HG02973 (cell line): Measurements from ENCODE around the gene OGFOD2.

Experiments used
- ATAC-seq: cut with Tn5 transposase; IDR thresholded peaks from one replicate; pipeline ENCODE4 v1.9.1; 2021; ENCODE audit warnings: moderate library complexity; ENCODE audit not compliant: unreplicated experiment

OGFOD2 gene

DNA sequence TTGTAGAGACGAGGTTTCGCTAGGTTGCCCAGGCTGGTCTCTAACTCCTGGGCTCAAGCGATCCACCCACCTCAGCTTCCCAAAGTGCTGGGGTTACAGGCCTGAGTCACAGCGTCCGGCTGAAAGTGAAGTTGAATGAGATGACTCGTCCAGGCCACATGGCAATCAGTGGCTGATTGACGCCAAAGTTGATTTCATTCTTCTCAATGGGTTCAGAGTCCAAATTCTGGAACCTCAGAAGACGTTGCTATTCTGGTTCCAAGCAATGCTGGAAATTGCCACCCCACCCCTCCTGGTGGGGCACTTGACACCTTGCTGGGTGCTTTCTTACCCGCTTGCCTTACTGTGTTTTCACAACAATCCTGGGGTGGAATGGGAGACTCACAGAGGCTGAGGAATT is 23.6 kb upstream of the OGFOD2 start:
- ATAC-seq, result no peak

- no peak for ATAC-seq
These were observed 22.8 kb upstream of the OGFOD2 start for GRCh38 chr12:122951979-122952892.

- ATAC-seq, result no peak
These were observed 19.9 kb upstream of the OGFOD2 start for GRCh38 chr12:122955156-122955555.

GRCh38 chr12:122956035-122956434 is 19.0 kb upstream of the OGFOD2 start:
- no peak for ATAC-seq

DNA sequence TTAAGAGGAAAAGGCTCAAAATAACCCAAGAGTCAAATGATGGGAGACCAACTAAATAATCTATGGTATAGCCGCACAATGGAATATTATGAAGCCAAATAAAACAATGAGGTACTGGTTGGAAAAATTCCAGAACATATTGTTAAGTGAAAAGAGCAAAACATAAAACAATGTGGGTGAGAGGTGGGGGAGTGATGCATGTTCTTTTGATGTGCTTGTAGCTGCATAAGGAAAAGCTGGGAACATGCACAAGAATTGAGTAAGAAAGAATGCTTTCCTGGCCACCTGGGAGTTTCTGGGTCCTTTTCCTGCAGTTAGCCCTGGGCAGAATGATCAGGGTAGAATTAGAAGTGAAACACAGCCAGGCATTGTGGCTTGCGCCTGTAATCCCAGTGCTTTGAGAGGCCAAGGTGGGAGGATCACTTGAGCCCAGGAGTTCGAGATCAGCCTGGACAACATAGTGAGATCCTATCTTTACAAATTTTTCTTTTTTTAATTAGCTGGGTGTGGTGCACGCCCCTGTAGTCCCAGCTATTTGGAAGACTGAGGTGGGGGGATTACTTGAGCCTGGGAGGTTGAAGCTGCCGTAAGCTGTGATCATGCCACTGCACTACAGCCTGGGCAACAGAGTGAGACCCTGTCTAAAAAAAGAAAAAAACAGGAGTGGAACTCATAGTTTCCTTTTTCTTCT is 16.7 kb upstream of the OGFOD2 start:
- ATAC-seq, result no peak

DNA sequence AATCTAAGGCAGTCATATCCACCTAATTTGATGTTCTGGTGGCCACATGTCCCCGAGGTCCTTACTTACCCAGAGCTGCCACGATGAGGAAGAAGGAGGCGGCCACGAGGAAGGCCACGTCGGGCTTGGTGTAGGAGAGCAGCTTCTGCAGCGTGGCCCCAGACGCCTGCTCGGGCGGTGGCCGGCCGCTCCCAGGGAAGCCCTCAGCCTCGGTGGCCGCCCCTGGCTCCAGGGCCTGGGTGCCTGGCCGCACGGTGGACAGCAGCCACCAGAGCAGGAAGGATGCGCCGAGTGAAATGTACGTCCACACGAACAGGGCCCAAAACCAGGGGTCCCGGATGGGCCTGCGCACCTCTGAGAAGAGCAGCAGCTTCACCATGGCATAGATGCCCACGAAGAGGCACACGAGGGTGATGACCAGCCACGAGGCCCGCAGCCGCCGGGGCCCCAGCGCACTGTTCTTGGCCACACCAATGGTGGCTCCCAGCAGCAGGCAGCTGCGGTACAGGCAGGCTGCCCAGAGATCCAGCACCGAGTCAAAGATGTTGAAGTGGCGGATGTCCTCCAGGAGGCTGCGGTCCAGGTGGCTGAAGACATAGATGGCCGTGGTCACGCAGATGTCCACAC is 15.4 kb upstream of the OGFOD2 start:
- no peak for ATAC-seq

DNA sequence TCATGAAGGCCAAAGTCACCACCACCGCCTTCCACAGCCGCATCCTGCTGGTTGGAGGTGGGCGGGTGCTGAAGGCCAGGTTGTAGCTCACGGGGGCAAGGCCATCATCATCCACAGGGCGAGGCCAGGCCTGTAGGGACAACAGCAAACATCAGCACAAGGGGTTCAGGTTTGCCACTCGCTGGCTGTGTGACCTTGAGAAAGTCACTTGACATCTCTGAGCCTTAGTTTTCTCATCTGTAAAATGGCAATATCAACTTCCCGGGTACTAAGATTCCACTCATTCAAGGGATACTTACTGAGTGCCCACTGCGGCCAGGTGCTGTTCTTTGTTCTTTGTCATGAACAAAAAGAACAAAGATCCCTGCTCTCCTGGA is 14.9 kb upstream of the OGFOD2 start:
- no peak for ATAC-seq

GRCh38 chr12:122961531-122962329 is 13.3 kb upstream of the OGFOD2 start:
- ATAC-seq, result no peak

DNA sequence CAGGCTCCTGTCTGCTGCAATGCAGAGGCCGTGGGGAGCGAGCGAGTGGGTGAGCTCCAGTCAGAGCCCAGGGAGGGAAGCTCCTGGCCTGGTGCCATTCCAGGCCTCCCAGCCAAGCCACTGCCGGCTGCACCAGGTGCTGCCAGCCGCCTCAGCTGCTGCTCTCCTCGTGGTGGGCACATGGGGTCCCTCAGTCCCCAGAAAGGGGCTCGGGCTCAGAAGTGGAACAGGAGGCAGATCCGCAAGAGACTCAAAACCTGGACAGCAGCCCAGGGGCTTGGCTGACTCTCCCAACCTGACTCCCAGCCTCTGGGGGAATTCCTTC is 11.1 kb upstream of the OGFOD2 start:
- ATAC-seq, result no peak

- ATAC-seq, result no peak
These were observed 10.4 kb upstream of the OGFOD2 start for GRCh38 chr12:122964439-122965257.

DNA sequence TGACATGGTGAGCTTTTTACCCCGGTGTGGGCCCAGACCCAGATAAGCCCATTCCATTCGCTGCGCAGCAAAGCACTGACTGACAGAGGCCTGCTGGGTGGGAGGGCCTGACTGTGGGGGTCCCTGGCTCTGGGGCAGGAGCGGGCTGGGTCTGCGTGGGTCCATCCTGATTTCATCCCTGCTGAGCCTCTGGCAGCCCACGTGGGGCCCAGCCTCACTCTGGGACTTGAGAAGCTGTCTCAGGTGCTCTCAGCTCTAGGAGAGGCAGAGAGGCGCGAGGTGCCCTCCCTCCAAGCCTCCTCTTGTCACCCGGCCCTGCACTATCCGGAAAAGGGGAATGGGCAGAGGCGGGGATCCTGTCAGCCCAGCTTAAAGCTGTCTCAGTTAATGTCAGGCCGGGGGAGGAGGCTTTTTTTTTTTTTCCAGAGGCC is 9.7 kb upstream of the OGFOD2 start:
- ATAC-seq, result no peak

- peak; percentile 56 for ATAC-seq
These were observed 8.9 kb upstream of the OGFOD2 start, which contains the start of gene ABCB9 for GRCh38 chr12:122965851-122966742. Gene ABCB9, minus strand, starts transcription at chr12:122966463. Its CDS starts 6,228 bp downstream, at chr12:122960235.

GRCh38 chr12:122966743-122967550 is 8.1 kb upstream of the OGFOD2 start:
- no peak for ATAC-seq

DNA sequence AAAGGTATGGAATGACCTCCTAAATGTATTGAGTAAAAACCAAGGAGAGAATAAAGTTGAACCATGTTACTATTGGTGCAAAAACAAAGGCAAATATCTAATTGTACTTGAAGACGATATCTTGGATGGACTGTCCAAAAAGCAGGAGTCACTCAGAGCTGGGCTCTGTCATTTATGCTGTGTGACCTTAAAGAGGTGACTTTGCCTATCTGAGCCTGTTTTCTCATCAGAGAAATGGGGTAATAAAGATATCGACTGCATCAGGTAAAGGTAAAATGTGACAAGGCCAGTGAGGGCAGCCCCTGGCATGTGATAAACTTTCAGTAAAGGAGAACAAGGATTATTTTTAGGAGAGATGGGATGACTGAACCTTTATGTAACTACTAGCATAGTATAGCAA is 6.9 kb upstream of the OGFOD2 start:
- no peak for ATAC-seq

DNA sequence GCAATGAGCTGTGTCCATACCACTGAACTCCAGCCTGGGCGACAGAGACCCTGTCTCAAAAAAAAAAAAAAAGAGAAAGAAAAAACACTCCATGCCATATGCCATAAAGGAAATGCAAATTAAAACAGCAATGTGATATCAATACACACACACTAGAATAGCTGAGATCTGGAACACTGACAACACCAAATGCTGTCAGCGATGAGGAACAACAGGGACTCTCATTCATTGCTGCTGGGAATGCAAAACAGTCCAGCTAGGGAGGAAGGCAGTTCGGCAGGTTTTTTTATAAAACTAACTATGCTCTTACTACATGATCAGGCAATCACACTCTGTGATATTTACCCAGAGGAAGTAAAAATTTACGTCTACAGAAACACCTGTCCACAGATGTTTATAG is 5.4 kb upstream of the OGFOD2 start:
- ATAC-seq, result no peak

GRCh38 chr12:122974274-122974891 is 661 bp upstream of the OGFOD2 start:
- ATAC-seq, result peak; percentile 78

- no peak for ATAC-seq
These were observed 975 bp downstream of the OGFOD2 start for GRCh38 chr12:122975790-122976647.
